ENCODE results near the gene FEM1C. TPM values are rescaled to one million over a fixed set of nuclear protein-coding genes. Genes with fewer than 3 reads are reported as not detected.

Gene FEM1C
- total and polyA plus RNA-seq, 2 experiments from 2014 or later = 7.2 to 11.8 TPM

GRCh38 chr5:115510145-115510645, 34.4 kb downstream of the FEM1C start:
- Histone ChIP-seq H3K36me3 (no peaks in the 10 kb centered on the region), H3K4me1 (ENCODE audit: low read depth) (no peaks in the 10 kb centered on the region), H3K4me3 (no peak overlapping the region), H3K27me3 (no peaks in the 10 kb centered on the region), H3K27ac (no peak overlapping the region), H3K9me3 (ENCODE audit: low read depth) (no peaks in the 10 kb centered on the region)
- TF ChIP-seq CTCF (IDR thresholded peaks at IDR 0.05; ENCODE audit: low read depth, low read length) = no peak
- no peak for DNase-seq (ENCODE audit: low read depth in 1 of 2, low spot score in 1 of 2)

GRCh38 chr5:115509547-115509946, 35.0 kb downstream of the FEM1C start:
- H3K4me1 ChIP-seq (ENCODE audit: low read depth) = no peaks in the 10 kb centered on the region
- no peak overlapping the region for H3K4me3 ChIP-seq
- TF ChIP-seq CTCF (IDR thresholded peaks at IDR 0.05; ENCODE audit: low read depth, low read length) = no peak
- DNase-seq (ENCODE audit: low read depth in 1 of 2, low spot score in 1 of 2) = no peak
- no peak overlapping the region for H3K27ac ChIP-seq
- no peaks in the 10 kb centered on the region for H3K9me3 ChIP-seq (ENCODE audit: low read depth)
- no peaks in the 10 kb centered on the region for H3K27me3 ChIP-seq
- H3K36me3 ChIP-seq = no peaks in the 10 kb centered on the region

- Histone ChIP-seq H3K27ac (no peak overlapping the region), H3K27me3 (no peaks in the 10 kb centered on the region), H3K9me3 (ENCODE audit: low read depth) (no peaks in the 10 kb centered on the region), H3K36me3 (no peaks in the 10 kb centered on the region), H3K4me1 (ENCODE audit: low read depth) (no peaks in the 10 kb centered on the region), H3K4me3 (no peak overlapping the region)
- DNase-seq (ENCODE audit: low read depth in 1 of 2, low spot score in 1 of 2) = peak in 1 of 2 donors; percentile 38
- no peak for TF ChIP-seq CTCF (IDR thresholded peaks at IDR 0.05; ENCODE audit: low read depth, low read length)
These were observed 36.9 kb downstream of the FEM1C start for GRCh38 chr5:115507681-115508080.

GRCh38 chr5:115503420-115503819, 41.2 kb downstream of the FEM1C start:
- no peak overlapping the region for H3K27ac ChIP-seq
- H3K4me3 ChIP-seq = no peak overlapping the region
- no peaks in the 10 kb centered on the region for H3K36me3 ChIP-seq
- no peaks in the 10 kb centered on the region for H3K27me3 ChIP-seq
- peaks cover 12% of the 10 kb centered on the region for H3K4me1 ChIP-seq (ENCODE audit: low read depth)
- TF ChIP-seq CTCF (IDR thresholded peaks at IDR 0.05; ENCODE audit: low read depth, low read length) = no peak
- DNase-seq (ENCODE audit: low read depth in 1 of 2, low spot score in 1 of 2) = no peak
- H3K9me3 ChIP-seq (ENCODE audit: low read depth) = no peaks in the 10 kb centered on the region

- H3K36me3 ChIP-seq = no peaks in the 10 kb centered on the region
- no peak for TF ChIP-seq CTCF (IDR thresholded peaks at IDR 0.05; ENCODE audit: low read depth, low read length)
- DNase-seq (ENCODE audit: low read depth in 1 of 2, low spot score in 1 of 2) = peak in 1 of 2 donors; percentile 43
- H3K9me3 ChIP-seq (ENCODE audit: low read depth) = no peaks in the 10 kb centered on the region
- no peak overlapping the region for H3K4me3 ChIP-seq
- H3K27ac ChIP-seq = peak overlapping the region; percentile 38
- H3K27me3 ChIP-seq = no peaks in the 10 kb centered on the region
- peaks cover 12% of the 10 kb centered on the region for H3K4me1 ChIP-seq (ENCODE audit: low read depth)
These were observed 42.9 kb downstream of the FEM1C start for GRCh38 chr5:115501464-115502210.

Measured in cardiac muscle cell (in vitro differentiated cells and primary cell).